GM23338 (cell line): ENCODE measurements around the gene GRIA1.
"Not testable (repeated sequence)": the region's sequence is repeated elsewhere in the genome, so short reads cannot be mapped to it uniquely, and the experiment has no call there.

Source experiments
- CREB1 ChIP-seq: fragments of 250-450 bp; sonication (Bioruptor Pico); IDR thresholded peaks from 2 replicates; pipeline ENCODE4 v1.5.0; 2020; ENCODE audit warnings: low read depth, mild to moderate bottlenecking, moderate library complexity
- EZH2 ChIP-seq: fragments of 200-600 bp; sonication (generic); IDR thresholded peaks from one replicate; pipeline ENCODE4 v1.8.0; 2017; ENCODE audit warnings: antibody characterized with exemption, mild to moderate bottlenecking, low read depth; ENCODE audit not compliant: unreplicated experiment
- EZH2phosphoT487 ChIP-seq: fragments of 200-600 bp; sonication (generic); IDR thresholded peaks from one replicate; pipeline ENCODE4 v1.8.1; 2018; ENCODE audit warnings: antibody characterized with exemption; ENCODE audit not compliant: unreplicated experiment
- JUNB ChIP-seq: IDR thresholded peaks from one replicate; pipeline ENCODE4 v1.6.1; 2016; ENCODE audit warnings: antibody characterized with exemption; ENCODE audit not compliant: unreplicated experiment
- NANOG ChIP-seq: IDR thresholded peaks from 2 replicates; pipeline ENCODE4 v1.6.1; 2016; ENCODE audit warnings: antibody characterized with exemption, borderline replicate concordance
- POLR2AphosphoS5 ChIP-seq: IDR thresholded peaks from 2 replicates; pipeline ENCODE4 v1.6.1; 2016; ENCODE audit warnings: antibody characterized with exemption, low read depth
- STAT1 ChIP-seq: IDR thresholded peaks from one replicate; pipeline ENCODE4 v1.6.1; 2016; ENCODE audit warnings: antibody characterized with exemption; ENCODE audit not compliant: unreplicated experiment
- ZNF114 ChIP-seq: fragments of 250-450 bp; sonication (Bioruptor Pico); IDR thresholded peaks from 2 replicates; pipeline ENCODE4 v1.5.0; 2020; ENCODE audit warnings: mild to moderate bottlenecking, moderate library complexity
- ZNF331 ChIP-seq: fragments of 250-450 bp; sonication (Bioruptor Pico); IDR thresholded peaks from 2 replicates; pipeline ENCODE4 v1.5.0; 2020; ENCODE audit warnings: low read depth, mild to moderate bottlenecking, moderate library complexity
- TF ChIP-seq, protein P1 (sequence below), 2 experiments: fragments of 200-600 bp in 1 of 2; sonication (generic) in 1 of 2; conservative IDR thresholded peaks; 2 replicates each; pipeline versions ENCODE4 v1.5.1 to v1.6.1; 2016 to 2017; ENCODE audit warnings: antibody characterized with exemption in 2 of 2, low read depth in 2 of 2, mild to moderate bottlenecking in 2 of 2, moderate library complexity in 1 of 2
- TF ChIP-seq, protein P2 (sequence below): IDR thresholded peaks from one replicate; pipeline ENCODE4 v1.6.1; 2018; ENCODE audit warnings: antibody characterized with exemption; ENCODE audit not compliant: unreplicated experiment
- TF ChIP-seq, protein P3 (sequence below): fragments of 250-450 bp; sonication (Bioruptor Pico); IDR thresholded peaks from 2 replicates; pipeline ENCODE4 v1.5.0; 2020; ENCODE audit warnings: mild to moderate bottlenecking, moderate library complexity
- TF ChIP-seq, protein P4 (sequence below): IDR thresholded peaks from 2 replicates; pipeline ENCODE4 v1.6.1; 2016; ENCODE audit warnings: antibody characterized with exemption

DNA sequence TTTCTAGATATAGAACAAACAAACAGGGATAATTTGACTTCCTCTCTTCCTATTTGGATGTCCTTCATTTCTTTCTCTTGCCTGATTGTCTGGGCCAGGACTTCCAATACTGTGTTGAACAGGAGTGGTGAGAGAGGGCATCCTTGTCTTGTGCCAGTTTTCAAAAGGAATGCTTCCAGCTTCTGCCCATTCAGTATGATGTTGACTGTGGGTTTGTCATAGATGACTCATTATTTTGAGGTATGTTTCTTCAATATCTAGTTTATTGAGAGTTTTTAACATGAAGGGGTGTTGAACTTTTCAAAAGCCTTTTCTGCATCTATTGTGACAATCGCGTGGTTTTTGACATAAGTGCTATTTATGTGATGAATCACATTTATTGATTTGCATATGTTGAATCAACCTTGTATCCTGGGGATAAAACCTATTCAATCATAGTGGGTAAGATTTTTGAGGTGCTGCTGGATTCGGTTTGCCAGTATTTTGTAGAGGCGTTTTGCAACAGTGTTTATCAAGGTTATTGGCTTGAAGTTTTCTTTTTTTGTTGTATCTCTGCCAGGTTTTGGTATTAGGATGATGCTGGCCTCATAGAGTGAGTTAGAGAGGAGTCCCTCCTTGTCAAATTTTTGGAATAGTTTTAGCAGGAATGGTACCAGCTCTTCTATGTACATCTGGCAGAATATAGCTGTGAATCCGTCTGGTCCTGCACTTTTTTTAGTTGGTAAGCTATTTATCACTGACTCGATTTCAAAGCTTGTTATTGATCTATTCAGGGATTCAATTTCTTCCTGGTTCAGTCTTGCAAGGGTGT, 359.0 kb downstream of the GRIA1 start:
- not testable (repeated sequence) for TF ChIP-seq POLR2AphosphoS5; EZH2phosphoT487; ZNF114 (CRISPR knock-in tag); CREB1 (CRISPR knock-in tag); ZNF331 (CRISPR knock-in tag); STAT1; EZH2; NANOG; JUNB
- TF ChIP-seq, protein P1, sequence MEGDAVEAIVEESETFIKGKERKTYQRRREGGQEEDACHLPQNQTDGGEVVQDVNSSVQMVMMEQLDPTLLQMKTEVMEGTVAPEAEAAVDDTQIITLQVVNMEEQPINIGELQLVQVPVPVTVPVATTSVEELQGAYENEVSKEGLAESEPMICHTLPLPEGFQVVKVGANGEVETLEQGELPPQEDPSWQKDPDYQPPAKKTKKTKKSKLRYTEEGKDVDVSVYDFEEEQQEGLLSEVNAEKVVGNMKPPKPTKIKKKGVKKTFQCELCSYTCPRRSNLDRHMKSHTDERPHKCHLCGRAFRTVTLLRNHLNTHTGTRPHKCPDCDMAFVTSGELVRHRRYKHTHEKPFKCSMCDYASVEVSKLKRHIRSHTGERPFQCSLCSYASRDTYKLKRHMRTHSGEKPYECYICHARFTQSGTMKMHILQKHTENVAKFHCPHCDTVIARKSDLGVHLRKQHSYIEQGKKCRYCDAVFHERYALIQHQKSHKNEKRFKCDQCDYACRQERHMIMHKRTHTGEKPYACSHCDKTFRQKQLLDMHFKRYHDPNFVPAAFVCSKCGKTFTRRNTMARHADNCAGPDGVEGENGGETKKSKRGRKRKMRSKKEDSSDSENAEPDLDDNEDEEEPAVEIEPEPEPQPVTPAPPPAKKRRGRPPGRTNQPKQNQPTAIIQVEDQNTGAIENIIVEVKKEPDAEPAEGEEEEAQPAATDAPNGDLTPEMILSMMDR (conservative IDR thresholded peaks at IDR 0.05; ENCODE audit: low read depth in 2 of 2), result not testable (repeated sequence)
- TF ChIP-seq, protein P2, sequence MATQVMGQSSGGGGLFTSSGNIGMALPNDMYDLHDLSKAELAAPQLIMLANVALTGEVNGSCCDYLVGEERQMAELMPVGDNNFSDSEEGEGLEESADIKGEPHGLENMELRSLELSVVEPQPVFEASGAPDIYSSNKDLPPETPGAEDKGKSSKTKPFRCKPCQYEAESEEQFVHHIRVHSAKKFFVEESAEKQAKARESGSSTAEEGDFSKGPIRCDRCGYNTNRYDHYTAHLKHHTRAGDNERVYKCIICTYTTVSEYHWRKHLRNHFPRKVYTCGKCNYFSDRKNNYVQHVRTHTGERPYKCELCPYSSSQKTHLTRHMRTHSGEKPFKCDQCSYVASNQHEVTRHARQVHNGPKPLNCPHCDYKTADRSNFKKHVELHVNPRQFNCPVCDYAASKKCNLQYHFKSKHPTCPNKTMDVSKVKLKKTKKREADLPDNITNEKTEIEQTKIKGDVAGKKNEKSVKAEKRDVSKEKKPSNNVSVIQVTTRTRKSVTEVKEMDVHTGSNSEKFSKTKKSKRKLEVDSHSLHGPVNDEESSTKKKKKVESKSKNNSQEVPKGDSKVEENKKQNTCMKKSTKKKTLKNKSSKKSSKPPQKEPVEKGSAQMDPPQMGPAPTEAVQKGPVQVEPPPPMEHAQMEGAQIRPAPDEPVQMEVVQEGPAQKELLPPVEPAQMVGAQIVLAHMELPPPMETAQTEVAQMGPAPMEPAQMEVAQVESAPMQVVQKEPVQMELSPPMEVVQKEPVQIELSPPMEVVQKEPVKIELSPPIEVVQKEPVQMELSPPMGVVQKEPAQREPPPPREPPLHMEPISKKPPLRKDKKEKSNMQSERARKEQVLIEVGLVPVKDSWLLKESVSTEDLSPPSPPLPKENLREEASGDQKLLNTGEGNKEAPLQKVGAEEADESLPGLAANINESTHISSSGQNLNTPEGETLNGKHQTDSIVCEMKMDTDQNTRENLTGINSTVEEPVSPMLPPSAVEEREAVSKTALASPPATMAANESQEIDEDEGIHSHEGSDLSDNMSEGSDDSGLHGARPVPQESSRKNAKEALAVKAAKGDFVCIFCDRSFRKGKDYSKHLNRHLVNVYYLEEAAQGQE, result not testable (repeated sequence)
- TF ChIP-seq, protein P3, sequence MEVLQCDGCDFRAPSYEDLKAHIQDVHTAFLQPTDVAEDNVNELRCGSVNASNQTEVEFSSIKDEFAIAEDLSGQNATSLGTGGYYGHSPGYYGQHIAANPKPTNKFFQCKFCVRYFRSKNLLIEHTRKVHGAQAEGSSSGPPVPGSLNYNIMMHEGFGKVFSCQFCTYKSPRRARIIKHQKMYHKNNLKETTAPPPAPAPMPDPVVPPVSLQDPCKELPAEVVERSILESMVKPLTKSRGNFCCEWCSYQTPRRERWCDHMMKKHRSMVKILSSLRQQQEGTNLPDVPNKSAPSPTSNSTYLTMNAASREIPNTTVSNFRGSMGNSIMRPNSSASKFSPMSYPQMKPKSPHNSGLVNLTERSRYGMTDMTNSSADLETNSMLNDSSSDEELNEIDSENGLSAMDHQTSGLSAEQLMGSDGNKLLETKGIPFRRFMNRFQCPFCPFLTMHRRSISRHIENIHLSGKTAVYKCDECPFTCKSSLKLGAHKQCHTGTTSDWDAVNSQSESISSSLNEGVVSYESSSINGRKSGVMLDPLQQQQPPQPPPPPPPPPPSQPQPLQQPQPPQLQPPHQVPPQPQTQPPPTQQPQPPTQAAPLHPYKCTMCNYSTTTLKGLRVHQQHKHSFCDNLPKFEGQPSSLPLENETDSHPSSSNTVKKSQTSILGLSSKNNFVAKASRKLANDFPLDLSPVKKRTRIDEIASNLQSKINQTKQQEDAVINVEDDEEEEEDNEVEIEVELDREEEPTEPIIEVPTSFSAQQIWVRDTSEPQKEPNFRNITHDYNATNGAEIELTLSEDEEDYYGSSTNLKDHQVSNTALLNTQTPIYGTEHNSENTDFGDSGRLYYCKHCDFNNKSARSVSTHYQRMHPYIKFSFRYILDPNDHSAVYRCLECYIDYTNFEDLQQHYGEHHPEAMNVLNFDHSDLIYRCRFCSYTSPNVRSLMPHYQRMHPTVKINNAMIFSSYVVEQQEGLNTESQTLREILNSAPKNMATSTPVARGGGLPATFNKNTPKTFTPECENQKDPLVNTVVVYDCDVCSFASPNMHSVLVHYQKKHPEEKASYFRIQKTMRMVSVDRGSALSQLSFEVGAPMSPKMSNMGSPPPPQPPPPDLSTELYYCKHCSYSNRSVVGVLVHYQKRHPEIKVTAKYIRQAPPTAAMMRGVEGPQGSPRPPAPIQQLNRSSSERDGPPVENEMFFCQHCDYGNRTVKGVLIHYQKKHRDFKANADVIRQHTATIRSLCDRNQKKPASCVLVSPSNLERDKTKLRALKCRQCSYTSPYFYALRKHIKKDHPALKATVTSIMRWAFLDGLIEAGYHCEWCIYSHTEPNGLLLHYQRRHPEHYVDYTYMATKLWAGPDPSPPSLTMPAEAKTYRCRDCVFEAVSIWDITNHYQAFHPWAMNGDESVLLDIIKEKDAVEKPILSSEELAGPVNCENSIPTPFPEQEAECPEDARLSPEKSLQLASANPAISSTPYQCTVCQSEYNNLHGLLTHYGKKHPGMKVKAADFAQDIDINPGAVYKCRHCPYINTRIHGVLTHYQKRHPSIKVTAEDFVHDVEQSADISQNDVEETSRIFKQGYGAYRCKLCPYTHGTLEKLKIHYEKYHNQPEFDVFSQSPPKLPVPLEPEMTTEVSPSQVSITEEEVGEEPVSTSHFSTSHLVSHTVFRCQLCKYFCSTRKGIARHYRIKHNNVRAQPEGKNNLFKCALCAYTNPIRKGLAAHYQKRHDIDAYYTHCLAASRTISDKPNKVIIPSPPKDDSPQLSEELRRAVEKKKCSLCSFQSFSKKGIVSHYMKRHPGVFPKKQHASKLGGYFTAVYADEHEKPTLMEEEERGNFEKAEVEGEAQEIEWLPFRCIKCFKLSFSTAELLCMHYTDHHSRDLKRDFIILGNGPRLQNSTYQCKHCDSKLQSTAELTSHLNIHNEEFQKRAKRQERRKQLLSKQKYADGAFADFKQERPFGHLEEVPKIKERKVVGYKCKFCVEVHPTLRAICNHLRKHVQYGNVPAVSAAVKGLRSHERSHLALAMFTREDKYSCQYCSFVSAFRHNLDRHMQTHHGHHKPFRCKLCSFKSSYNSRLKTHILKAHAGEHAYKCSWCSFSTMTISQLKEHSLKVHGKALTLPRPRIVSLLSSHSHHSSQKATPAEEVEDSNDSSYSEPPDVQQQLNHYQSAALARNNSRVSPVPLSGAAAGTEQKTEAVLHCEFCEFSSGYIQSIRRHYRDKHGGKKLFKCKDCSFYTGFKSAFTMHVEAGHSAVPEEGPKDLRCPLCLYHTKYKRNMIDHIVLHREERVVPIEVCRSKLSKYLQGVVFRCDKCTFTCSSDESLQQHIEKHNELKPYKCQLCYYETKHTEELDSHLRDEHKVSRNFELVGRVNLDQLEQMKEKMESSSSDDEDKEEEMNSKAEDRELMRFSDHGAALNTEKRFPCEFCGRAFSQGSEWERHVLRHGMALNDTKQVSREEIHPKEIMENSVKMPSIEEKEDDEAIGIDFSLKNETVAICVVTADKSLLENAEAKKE (CRISPR knock-in tag), result not testable (repeated sequence)
- TF ChIP-seq, protein P4, sequence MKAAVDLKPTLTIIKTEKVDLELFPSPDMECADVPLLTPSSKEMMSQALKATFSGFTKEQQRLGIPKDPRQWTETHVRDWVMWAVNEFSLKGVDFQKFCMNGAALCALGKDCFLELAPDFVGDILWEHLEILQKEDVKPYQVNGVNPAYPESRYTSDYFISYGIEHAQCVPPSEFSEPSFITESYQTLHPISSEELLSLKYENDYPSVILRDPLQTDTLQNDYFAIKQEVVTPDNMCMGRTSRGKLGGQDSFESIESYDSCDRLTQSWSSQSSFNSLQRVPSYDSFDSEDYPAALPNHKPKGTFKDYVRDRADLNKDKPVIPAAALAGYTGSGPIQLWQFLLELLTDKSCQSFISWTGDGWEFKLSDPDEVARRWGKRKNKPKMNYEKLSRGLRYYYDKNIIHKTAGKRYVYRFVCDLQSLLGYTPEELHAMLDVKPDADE, result not testable (repeated sequence)
